Epidermal melanocyte (primary cell): ENCODE results near the gene TAOK1.

Experiments used
- DNase-seq: peaks from one replicate; pipeline ENCODE4 v3.0.0; 2011; ENCODE audit warnings: low spot score; ENCODE audit not compliant: insufficient read length

TAOK1 gene

DNA sequence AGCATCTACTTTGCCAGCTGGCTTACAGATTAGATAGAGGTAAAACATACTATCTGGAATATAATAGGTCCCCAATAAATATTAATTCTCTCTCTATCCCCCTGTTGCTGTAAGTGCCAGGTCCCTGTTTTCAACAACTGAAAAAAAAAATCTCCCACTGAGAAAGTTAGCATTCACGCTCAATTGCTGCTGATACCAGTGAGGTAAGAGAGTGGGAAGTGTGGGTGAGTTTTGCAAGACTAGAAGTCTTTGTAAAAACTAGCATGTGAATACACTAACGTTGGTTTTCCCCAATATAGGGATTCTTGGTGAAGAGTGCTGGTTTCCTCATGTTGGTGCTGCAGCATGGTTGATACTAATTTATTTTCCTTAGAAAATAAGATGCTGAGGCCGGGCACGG is 11.7 kb upstream of the TAOK1 start:
- DNase-seq, result no peak

DNA sequence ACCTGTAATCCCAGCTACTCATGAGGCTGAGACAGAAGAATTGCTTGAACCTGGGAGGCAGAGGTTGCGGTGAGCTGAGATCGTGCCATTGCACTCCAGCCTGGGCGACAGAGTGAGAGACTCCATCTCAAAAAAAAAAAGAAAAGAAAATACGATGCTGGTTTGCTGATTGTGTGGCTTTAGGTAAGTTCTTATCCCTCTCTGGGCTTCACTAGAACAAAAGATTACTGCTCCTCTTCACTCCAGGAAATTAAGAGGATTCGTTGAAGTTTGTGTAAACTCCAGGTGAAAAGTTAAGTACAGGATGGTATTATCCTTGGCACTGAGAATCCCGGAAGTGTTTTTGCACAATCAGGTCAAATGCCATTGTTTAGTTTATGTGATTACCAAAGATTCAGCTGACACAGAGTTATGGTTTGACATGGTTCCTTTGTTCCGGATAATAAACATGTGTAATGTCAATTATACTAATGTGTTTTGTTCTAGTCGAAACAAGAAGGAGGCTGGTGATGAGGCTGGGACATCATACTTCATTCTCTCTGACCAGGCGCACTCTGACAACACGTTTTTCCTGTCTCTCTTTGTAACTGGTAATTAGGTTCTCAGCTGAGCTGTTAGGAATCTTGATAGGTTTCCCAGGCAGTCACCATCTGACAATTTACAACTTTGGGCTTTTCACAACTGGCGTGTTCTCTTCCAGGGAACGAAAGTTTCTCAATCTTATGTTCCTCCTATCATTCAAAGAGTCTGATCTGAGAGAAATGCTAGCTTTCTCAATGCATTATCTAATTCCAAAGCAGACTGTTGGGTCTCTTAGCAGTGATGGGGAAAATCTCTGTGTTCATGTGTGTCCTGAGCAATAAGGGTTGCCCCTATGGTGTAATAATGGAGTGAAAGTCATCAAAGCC is 10.8 kb upstream of the TAOK1 start:
- DNase-seq, result no peak

DNA sequence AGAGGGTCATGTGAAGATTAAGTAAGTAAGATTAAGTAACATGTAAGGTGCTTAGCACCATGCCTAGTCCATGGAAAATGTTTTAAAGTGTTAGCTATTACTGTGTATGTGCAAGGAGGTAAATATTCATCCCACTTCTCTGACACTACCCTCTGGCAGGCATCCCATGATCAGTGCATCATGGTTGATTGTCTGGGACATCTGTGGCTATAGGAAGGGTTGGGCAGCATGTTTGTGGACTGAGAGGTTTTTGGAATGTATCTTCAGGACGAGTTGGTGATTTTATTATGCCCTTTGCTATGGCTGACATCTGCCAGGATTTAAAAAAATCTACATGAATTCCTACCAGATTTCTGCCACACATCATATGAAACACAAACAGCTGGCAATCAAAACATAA is 6.5 kb upstream of the TAOK1 start:
- DNase-seq, result no peak

DNA sequence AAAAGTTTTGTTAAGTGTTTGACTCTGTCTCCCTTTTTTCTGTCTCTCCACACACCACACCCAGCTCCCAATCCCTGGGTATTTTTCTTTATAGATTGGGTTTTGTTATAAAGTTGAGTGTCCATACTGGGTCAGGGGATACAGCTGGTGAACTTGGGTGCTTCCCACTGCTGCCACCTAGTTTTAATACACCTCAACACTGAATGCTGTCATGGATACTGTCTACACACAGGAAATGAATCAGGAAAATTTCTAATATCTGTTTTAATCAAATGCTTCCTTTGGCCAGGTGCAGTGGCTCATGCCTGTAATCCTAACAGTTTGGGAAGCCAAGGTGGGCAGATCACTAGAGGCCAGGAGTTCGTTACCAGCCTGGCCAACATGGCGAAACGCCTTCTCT is 5.3 kb upstream of the TAOK1 start:
- DNase-seq, result no peak

DNA sequence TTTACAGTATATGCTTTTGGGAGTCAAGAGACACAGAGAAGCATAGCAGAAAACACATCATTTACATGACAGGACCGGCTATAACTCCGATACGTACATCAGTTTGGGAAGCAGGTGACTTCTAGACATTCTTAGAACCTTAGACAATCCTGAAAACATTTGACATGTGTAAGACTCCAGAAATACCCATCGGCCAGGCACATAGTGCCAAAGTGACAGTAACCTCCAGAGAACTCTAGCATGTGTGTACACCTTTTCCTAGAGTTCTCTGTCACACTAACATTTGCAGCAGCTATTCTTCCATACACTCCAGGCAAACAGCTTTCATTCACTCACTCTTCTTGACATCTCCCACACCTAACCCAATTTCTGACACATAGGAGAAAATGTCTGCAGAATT is 3.4 kb upstream of the TAOK1 start:
- DNase-seq, result no peak

DNA sequence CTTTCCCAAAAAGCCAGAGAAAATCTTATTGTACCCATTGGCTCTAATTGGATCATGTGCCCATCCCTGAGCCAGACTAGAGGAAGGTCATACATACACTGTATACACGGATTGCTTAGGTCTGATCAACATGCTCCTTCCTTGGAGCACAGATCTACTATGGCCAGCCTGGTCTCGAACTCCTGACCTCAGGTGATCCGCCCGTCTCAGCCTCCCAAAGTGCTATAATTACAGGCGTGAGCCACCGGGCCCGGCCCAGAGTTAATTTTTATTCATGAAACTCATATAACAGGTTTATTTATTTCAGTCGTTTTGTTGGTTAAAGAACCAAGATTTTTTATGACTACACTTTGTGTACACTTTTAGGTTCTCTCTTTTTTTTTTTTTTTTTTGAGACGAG is 1.2 kb upstream of the TAOK1 start:
- DNase-seq, result no peak

DNA sequence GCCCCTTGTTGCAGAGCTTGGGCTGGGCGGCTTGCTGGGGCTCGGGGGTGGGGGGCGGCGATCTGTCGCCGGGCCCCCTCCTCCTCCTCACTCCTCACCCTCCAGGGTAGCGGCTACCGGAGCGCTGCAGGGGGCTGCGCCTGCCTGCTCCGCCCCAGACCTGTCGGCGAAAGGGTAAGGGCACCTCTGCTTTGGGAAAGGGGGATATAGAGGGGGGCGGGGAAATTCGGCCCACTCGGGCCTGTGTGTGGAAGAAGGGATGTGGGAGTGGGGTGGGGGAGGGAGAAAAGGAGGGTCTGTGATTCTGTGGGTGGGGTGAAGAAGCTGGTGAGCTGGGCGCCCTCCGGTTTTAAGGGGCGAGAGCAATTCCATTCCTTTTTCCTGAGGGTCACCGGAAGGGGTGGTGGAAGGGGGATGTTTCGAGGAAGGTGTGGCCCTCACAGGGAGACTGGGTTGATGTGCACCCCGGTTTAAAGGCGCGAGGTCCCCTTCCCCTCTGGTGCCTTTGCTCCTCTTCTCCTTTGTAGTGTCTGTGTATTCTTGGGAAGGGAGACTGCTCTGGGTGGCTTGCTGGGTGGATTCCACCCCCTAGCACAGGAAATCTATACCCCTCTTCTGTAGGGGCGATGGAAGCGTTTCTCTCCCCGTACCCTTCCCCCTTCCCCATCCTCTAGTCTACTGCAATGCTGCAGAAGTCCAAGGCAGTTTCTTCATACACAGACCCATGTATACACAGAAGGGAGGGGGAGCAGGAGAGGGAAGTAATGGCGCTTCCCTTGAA is 878 bp downstream of the TAOK1 start:
- no peak for DNase-seq

DNA sequence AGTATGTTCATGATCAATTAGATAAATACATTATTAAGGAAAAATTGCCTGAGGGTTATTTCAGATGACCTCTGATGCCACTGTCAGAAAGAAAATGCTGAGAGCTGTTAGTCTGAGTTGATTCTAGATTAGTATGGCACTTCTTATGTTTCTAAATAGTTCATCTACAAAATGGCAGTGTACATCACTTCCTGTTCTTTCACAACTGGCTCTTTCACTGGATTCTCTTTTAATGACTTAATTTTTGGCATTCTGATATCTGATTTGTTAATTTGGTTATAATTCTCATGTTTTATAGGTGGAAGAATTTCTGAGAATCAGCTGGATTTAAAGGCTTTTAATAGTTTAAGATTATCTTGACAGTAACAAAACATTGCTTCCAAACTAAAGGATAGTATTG is 3.3 kb downstream of the TAOK1 start:
- DNase-seq, result no peak

DNA sequence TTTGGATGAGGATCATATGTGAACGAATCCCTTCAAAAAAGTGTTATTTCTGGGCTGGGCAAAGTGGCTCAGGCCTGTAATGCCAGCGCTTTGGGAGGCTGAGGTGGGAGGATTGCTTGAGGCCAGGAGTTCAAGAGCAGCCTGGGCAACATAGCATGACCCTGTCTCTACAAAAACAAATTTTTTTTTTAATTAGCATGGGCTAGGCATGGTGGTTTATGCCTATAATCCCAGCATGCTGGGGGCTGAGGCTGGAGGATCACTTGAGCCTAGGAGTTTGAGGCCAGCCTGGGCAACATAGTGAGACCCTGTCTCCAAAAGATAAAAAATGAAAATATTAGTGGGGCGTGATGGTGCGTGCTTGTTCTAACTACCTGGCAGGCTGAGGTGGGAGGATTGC is 4.6 kb downstream of the TAOK1 start:
- DNase-seq, result no peak

DNA sequence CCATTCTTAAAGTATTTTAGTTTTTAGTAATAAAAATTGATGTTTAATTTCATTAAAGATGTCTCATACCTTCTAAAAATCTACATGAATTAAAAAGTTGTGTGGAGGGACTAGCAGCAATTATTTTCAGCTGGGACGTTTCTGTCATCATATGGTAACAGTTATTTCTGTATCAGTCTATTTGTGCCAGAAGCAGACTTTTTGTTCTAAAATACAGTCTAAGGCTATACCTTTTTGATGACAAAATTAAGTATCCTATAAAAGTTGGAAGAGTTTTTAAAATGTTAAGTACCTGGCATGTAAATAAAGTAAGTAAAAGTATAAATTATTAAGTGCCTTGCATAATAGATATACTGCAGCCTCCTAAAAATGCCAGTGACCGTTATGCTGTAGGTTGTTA is 5.9 kb downstream of the TAOK1 start:
- DNase-seq, result no peak

DNA sequence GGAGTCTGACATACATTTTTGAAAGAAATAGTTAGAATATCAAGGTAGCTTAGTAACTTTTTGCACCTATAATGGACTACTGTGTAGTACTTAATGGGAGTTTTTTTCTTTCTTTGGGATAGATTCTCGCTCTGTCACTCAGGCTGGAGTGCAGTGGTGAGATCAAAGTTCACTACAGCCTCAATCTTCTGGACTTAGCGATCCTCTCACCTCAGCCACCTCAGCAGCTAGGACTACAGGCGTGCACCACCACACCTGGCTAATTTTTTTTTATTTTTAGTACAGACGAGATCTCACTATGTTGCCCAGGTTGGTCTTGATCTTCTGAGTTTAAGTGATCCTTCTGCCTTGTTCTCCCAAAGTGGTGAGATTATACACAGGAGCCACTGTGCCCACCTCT is 9.5 kb downstream of the TAOK1 start:
- DNase-seq, result no peak

DNA sequence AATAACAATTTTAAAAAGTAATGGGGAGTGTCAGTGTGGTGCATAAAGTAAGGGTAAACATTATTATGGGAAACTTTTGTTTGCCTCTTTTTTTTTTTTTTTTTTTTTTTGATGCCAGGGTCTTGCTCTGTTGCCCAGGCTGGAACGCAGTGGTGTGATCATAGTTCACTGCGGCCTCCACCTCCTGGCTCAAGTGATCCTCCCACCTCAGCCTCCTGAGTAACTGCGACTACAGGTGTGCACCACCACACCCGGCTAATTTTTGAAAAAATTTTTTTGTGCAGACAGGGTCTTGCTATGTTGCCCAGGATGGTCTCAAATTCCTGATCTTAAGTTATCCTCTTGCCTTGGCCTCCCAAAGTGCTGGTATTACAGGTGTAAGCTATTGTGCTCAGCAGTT is 10.7 kb downstream of the TAOK1 start:
- no peak for DNase-seq

DNA sequence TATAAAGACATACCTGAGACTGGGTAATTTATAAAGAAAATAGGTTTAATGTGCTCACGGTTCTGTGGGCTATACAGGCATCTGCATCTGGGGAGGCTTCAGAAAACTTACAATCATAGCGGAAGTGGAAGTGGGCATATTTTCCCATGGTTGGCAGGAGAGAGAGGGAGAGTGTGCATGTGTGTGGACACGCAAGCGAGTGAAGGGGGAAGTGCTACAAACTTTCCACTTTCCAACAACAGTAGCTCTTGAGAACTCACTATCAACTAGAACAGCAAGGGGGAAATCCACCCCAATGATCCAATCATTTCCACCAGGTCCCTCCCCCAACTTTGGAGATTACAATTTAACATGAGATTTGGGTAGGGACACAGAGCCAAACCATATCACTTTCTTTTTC is 11.1 kb downstream of the TAOK1 start:
- no peak for DNase-seq

DNA sequence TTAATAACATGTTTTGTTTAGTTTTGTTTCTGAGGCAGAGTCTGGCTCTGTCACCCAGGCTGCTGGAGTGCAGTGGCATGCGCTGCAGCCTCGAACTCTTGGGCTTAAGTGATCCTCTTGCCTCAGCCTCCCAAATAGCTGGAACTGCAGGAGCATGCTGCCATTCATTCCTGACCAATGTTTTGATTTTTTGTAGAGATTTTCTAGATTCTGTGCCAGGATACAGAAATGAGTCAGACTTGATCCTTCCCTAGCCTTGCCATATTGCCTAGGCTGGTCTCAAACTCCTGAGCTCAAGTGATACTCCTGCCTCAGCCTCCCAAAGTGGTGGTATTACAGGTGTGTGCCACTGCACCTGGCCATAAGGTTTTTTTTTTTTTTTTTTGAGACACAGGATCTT is 17.7 kb downstream of the TAOK1 start:
- DNase-seq, result no peak

DNA sequence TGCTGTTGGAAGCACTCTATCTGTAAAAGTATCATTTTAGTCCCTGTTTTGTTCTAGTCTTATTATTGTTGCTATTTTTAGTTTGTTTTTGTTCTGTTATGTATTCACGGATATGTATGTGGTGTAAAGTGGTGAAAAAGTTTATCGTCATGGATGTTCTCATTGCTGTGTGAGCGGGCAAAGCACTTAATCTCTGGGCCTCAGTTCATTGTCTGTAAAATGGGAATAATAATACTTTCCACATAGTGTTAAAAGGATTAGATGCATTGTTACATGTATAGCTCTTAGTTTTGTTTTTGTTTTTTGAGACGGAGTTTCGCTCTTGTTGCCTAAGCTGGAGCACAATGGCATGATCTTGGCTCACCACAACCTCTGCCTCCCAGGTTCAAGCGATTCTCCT is 19.8 kb downstream of the TAOK1 start:
- no peak for DNase-seq

DNA sequence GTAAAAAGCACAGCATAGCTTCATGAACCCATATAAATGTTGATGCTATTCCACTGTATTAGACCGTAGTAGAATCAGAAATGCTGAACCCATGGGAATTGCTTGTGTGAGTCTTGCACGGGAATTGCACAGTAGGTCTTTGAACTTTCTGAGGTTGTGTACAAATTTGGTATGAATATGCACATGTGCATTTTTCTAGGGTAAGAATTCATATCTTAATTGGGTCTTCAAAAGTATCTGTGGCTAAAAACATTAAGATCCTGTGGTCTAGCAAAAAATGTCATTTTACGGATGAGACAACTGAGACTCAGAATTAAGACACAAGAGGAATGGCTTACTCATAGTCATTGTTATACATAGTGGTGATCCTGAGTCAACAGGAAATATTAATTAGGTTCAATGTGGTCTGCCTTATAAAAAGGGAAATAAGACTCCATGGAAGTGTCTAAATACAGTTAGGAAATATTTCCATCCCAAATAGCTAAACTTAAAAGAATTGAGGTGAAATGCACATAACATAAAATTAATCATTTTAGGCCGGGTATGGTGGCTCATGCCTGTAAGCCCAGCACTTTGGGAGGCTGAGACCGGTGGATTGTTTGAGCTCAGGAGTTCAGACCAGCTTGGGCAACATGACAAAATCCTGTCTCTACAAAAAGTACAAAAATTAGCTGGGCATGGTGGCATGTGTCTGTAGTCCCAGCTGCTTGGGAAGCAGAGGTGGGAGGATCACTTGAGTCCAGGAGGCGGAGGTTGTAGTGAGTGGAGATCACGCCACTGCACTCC is 22.8 kb downstream of the TAOK1 start:
- no peak for DNase-seq

DNA sequence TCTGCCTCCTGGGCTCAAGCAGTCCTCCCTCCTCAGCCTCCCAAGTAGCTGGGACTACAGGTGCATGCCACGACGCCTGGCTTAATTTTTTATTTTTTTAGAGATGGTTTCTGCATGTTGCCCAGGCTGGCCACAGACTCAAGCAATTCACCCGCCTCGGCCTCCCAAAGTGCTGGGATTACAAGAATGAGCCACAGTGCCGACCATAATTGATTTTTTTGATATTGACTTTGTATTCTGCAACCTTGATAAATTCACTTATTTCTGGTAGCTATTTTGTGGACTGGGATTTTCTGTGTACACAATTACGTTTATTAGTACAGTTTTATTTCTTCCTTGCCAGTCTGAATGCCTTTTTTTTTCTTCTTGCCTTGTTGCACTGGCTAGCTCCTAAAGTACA is 30.0 kb downstream of the TAOK1 start:
- DNase-seq, result no peak

DNA sequence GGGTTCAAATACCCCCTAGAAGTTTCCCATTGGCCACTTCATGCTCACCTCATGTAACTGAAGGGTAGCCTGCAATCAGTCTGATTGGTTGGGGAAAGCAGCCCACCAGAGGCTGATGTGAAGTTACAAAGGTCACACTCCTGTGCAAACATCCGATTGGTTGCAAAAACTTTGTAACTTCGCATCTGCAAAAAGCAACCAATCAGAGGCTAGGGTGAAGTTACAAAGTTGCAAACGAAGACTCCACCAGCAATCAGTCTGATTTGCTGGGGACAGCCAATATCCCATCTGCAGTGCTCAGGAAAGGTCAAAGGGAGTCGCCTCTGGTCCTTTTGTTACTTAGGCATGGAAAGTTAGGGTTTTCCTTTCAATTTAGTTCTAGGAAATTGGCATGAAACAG is 40.1 kb downstream of the TAOK1 start:
- no peak for DNase-seq

DNA sequence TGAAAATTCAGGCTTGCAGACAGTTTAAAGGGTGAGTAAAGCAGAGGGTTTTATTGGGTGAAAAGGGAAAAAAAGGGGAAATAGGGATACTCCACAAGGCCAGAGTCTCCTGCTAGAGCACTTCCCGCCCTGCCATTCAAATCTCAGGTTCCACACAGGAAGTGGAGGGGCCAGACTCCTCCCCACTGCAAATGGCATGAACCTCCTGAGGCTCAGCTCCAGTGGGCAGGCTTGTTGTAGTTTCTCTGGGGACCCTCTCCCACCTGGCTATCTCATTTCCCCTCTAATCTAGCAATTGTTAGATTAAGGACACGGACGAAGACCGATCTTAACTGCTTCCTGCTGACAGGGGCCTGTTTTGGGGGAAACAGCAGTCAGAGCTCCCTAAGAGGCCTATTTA is 43.4 kb downstream of the TAOK1 start:
- DNase-seq, result no peak

DNA sequence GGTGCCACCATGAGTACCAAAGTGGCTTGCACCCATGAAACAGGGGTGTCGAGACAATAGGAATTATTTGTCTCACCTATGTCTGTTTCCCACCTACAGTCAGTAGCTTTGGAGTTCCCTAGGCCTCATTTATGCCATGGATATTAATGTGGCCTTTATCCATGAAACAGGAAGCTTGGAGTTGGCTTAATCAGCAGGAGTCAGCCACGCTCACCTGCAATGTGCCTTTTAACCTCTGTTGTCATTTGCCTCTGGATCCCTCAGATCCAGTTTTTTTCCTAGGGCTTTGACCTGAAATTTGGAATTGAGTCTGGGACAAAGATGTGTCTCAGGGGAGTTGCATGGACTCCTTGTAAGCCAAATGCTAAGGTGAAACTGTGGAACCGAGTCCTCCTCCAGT is 44.4 kb downstream of the TAOK1 start:
- no peak for DNase-seq

DNA sequence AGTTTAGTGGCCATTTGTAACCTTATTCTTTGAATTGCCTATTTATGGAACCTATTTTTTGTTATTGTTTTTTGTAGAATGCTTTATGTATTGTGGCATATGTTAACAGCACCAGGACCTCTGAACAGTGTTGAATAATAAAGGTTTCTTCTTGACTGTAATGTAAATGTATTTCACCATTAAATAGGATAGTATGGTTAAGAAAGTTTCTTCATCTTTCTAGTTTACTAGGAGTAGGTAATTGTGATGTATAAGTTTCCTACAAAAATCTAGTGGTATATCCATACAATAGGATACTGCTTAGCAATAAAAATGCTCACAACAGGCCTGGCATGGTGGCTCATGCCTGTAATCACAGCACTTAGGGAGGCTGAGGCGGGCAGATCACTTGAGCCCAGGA is 52.3 kb downstream of the TAOK1 start:
- DNase-seq, result no peak
